ENCODE results near the gene RELL2. TPM values are rescaled to one million over a fixed set of nuclear protein-coding genes. Genes with fewer than 3 reads are reported as not detected.

The RELL2 gene
- total RNA-seq, 1 experiment from 2014 or later: 3.3 TPM

- BruUV-seq (replicated peaks): no TSS peak
- peak overlapping the region; percentile 77; the same call in 1 of the 2 replicates for H3K4me2 ChIP-seq
- H3F3A ChIP-seq (ENCODE audit: insufficient read depth, low read depth): peaks cover 18% of the 10 kb centered on the region
- no peaks in the 10 kb centered on the region for H3K9me2 ChIP-seq (ENCODE audit: insufficient read depth)
- H2AFZ ChIP-seq: no peak overlapping the region
- peaks cover 15% of the 10 kb centered on the region for H3K4me1 ChIP-seq (replicated peaks; ENCODE audit: insufficient read depth)
- no peaks in the 10 kb centered on the region for H4K20me1 ChIP-seq (ENCODE audit: insufficient read depth)
- no peak overlapping the region for H3K27ac ChIP-seq
- ChIA-PET CTCF (interaction anchor here (0.7 kb wide), 1 partner anchor 587 kb away, joined by 10 read pairs; no protein-coding TSS in a partner anchor), POLR2A (ENCODE audit: unreplicated experiment) (no interaction called here)
- H3K4me3 ChIP-seq: no peak overlapping the region
- TF ChIP-seq EZH2 (IDR thresholded peaks at IDR 0.05; ENCODE audit: low read depth) (no peak), CTCF (conservative IDR thresholded peaks at IDR 0.05) (no peak)
- no peaks in the 10 kb centered on the region for H3K9me3 ChIP-seq (ENCODE audit: insufficient read depth, low read depth)
- H3K36me3 ChIP-seq (ENCODE audit: low read depth): no peaks in the 10 kb centered on the region; the same call in 1 of the 2 replicates
- intact Hi-C loops (cut with micrococcal nuclease; ENCODE audit: unreplicated experiment): no loop called here
- no peaks in the 10 kb centered on the region for H3K27me3 ChIP-seq (ENCODE audit: insufficient read depth, low read depth)
- no peak for DNase-seq
- no peaks in the 10 kb centered on the region for H3K79me2 ChIP-seq (ENCODE audit: low read depth)
Observed at GRCh38 chr5:141649972-141650371, 13.2 kb downstream of the RELL2 start.

- intact Hi-C loops (cut with micrococcal nuclease; ENCODE audit: unreplicated experiment): loop anchor here (1.0 kb wide), 1 partner anchor 13 kb away; no protein-coding TSS in a partner anchor
- BruUV-seq (replicated peaks): no TSS peak
- CTCF ChIA-PET: interaction anchor here (0.7 kb wide), 1 partner anchor 32 kb away, joined by 3 read pairs; no protein-coding TSS in a partner anchor
Observed at GRCh38 chr5:141650851-141651727, 14.3 kb downstream of the RELL2 start, which contains the start of gene FCHSD1. TSS of gene FCHSD1 (minus strand) at chr5:141651418. CDS start at chr5:141651368, 50 bp downstream.

More at GRCh38 chr5:141650851-141651727, 14.3 kb downstream of the RELL2 start, which contains the start of gene FCHSD1:
- H3K4me3 ChIP-seq: peak within 1 kb of the TSS; percentile 69
- peak; percentile 61 to 86 for DNase-seq
- peaks cover 18% of the 10 kb centered on the region for H3F3A ChIP-seq (ENCODE audit: insufficient read depth, low read depth)
- H3K4me2 ChIP-seq: peak within 1 kb of the TSS; percentile 77
- H3K36me3 ChIP-seq (ENCODE audit: low read depth): no peaks in the 10 kb centered on the region; the same call in 1 of the 2 replicates
- H3K9me3 ChIP-seq (ENCODE audit: insufficient read depth, low read depth): no peaks in the 10 kb centered on the region
- H3K27ac ChIP-seq: no peak within 1 kb of the TSS
- no peaks in the 10 kb centered on the region for H3K9me2 ChIP-seq (ENCODE audit: insufficient read depth)
- peaks cover 15% of the 10 kb centered on the region for H3K4me1 ChIP-seq (replicated peaks; ENCODE audit: insufficient read depth)
- H3K79me2 ChIP-seq (ENCODE audit: low read depth): no peaks in the 10 kb centered on the region
- POLR2A ChIA-PET (ENCODE audit: unreplicated experiment): interaction anchor here (0.7 kb wide), 2 partner anchors 15 kb away, joined by 6 to 17 read pairs; partner anchors contain the start of genes HDAC3 and RELL2
- H2AFZ ChIP-seq: peak within 1 kb of the TSS; percentile 95
- no peak for TF ChIP-seq EZH2 (IDR thresholded peaks at IDR 0.05; ENCODE audit: low read depth)
- TF ChIP-seq CTCF (conservative IDR thresholded peaks at IDR 0.05): no peak
- H4K20me1 ChIP-seq (ENCODE audit: insufficient read depth): no peaks in the 10 kb centered on the region
- no peaks in the 10 kb centered on the region for H3K27me3 ChIP-seq (ENCODE audit: insufficient read depth, low read depth)

Data from PC-9 (cell line).